Measurements from ENCODE around the gene PACSIN2. TPM values are rescaled to one million over a fixed set of nuclear protein-coding genes. Genes with fewer than 3 reads are reported as not detected.

Gene PACSIN2
- total and polyA plus RNA-seq, 10 of the 15 experiments (the other 5 are each of a cell fraction or from before 2014, with no cell fraction given): 0.93 to 78.7 (median 46.8) TPM

- Histone ChIP-seq H3K27ac (ENCODE audit: control insufficient read depth, insufficient read depth) (peak overlapping the region; percentile 99), H3K4me1 (ENCODE audit: control insufficient read depth, insufficient read depth, low read length) (peaks cover 83% of the 10 kb centered on the region), H3K79me2 (ENCODE audit: control insufficient read depth, insufficient read depth, low read length) (peaks cover 86% of the 10 kb centered on the region), H3K4me3 (peak overlapping the region; percentile 46; the same call in 1 of the 2 replicates), H3K9ac (ENCODE audit: control insufficient read depth, insufficient read depth, low read length) (peak overlapping the region; percentile 75), H3K4me2 (ENCODE audit: control insufficient read depth, insufficient read depth) (peak overlapping the region; percentile 98), H3K36me3 (ENCODE audit: control insufficient read depth in 2 of 2, insufficient read depth in 2 of 2, low read length in 1 of 2) (0 out of 4 replicates have a peak, but pooled peaks cover 0 to 5% of the 10 kb centered on the region in 2 experiments), H3K9me3 (replicated peaks; ENCODE audit: control insufficient read depth, insufficient read depth, low read length) (no peaks in the 10 kb centered on the region; the same call in 2 of the 3 replicates), H4K20me1 (ENCODE audit: control insufficient read depth, insufficient read depth) (no peaks in the 10 kb centered on the region), H2AFZ (ENCODE audit: control insufficient read depth, low read depth, low read length) (no peak overlapping the region), H3K27me3 (replicated peaks in 1 of 2; ENCODE audit: control insufficient read depth in 2 of 2, insufficient read depth in 2 of 2, low read length in 1 of 2) (no peaks in the 10 kb centered on the region)
- FAIRE-seq (no peak), ATAC-seq (peak; percentile 33), DNase-seq (ENCODE audit: low read depth, low spot score) (no peak)
- ChIA-PET CTCF (interaction anchor here (0.7 to 3.0 kb wide), 8 partner anchors 10 to 166 kb away, joined by 3 to 15 read pairs (median 6); no protein-coding TSS in a partner anchor), POLR2A (interaction anchor here (0.5 to 3.9 kb wide), 9 partner anchors 9 to 155 kb away, joined by 3 to 15 read pairs (median 5); no protein-coding TSS in a partner anchor), SMC1A (ENCODE audit: uncharacterized antibody, unreplicated experiment) (interaction anchor here (0.8 to 4.8 kb wide), 15 partner anchors 9 to 103 kb away, joined by 3 to 35 read pairs (median 5); partner anchors contain the start of gene PACSIN2), RAD21 (ENCODE audit: unreplicated experiment) (interaction anchor here (0.6 to 2.6 kb wide), 14 partner anchors 8 to 103 kb away, joined by 3 to 15 read pairs (median 4); partner anchors contain the start of gene ARFGAP3)
- in situ Hi-C loops (cut with MboI) (no loop called here), intact Hi-C loops (cut with micrococcal nuclease; ENCODE audit: unreplicated experiment) (loop anchor here (5.0 kb wide), 1 partner anchor 81 kb away; no protein-coding TSS in a partner anchor)
- no TSS peak for BruUV-seq (replicated peaks)
- WGBS (ENCODE audit: insufficient coverage, insufficient replicate concordance, low lambda C conversion rate, missing lambda C conversion rate): 17% methylated on average over 9 of the region's 9 CpGs
- TF ChIP-seq SMC3 (IDR thresholded peaks at IDR 0.05; ENCODE audit: borderline replicate concordance, low read length): peak; percentile 49; the same call in 1 of the 2 replicates
- no peak for TF ChIP-seq MLLT1 (IDR thresholded peaks at IDR 0.05)
- TF ChIP-seq KLF5 (IDR thresholded peaks at IDR 0.05; ENCODE audit: partially characterized antibody): no peak
- TF ChIP-seq SPI1 (IDR thresholded peaks at IDR 0.05; ENCODE audit: borderline replicate concordance, insufficient read depth, low read depth, low read length): no peak
- no peak for TF ChIP-seq BCLAF1 (IDR thresholded peaks at IDR 0.05)
- no peak for TF ChIP-seq NR2F1 (conservative IDR thresholded peaks at IDR 0.05)
- TF ChIP-seq NBN (IDR thresholded peaks at IDR 0.05): no peak
- TF ChIP-seq SRF (IDR thresholded peaks at IDR 0.05; ENCODE audit: low read depth in 2 of 2, low read length in 2 of 2): no peak
- TF ChIP-seq IKZF2 (IDR thresholded peaks at IDR 0.05): no peak
- no peak for TF ChIP-seq EED (IDR thresholded peaks at IDR 0.05; ENCODE audit: low read depth)
- peak; percentile 53; the same call in 1 of the 2 replicates for TF ChIP-seq MAX (IDR thresholded peaks at IDR 0.05; ENCODE audit: low read depth, low read length)
- TF ChIP-seq BACH1 (IDR thresholded peaks at IDR 0.05; ENCODE audit: borderline replicate concordance): no peak
- no peak for TF ChIP-seq NFIC (IDR thresholded peaks at IDR 0.05; ENCODE audit: low read depth, low read length)
- TF ChIP-seq ZNF384 (IDR thresholded peaks at IDR 0.05; ENCODE audit: borderline replicate concordance, low read depth, low read length): no peak
- TF ChIP-seq ZNF24 (IDR thresholded peaks at IDR 0.05): peak; percentile 93
- TF ChIP-seq YBX1 (IDR thresholded peaks at IDR 0.05): no peak
- TF ChIP-seq CBX3 (IDR thresholded peaks at IDR 0.05; ENCODE audit: borderline replicate concordance, low read depth): no peak
- no peak for TF ChIP-seq ESRRA (IDR thresholded peaks at IDR 0.05; ENCODE audit: low read length)
- no peak for TF ChIP-seq HDGF (IDR thresholded peaks at IDR 0.05)
- TF ChIP-seq TCF12 (IDR thresholded peaks at IDR 0.05; ENCODE audit: low read depth, low read length): 0 out of 2 replicates have a peak, but pooled peaks have one; percentile 35
- no peak for TF ChIP-seq ZNF622 (IDR thresholded peaks at IDR 0.05)
- TF ChIP-seq IKZF1 (conservative IDR thresholded peaks at IDR 0.05): no peak
These were observed 84.0 kb downstream of the PACSIN2 start for GRCh38 chr22:42930810-42931420.

All from GM12878 (cell line).